ENCODE data around the gene AMER1. TPM values are rescaled to one million over a fixed set of nuclear protein-coding genes. Genes with fewer than 3 reads are reported as not detected.

The AMER1 gene
- total RNA-seq, 2 experiments from 2014 or later, result 7.0 to 7.4 TPM

- Histone ChIP-seq H3K4me3 (ENCODE audit: low read depth, low read length, poor library complexity, severe bottlenecking) (no peak overlapping the region), H3K9me3 (ENCODE audit: low read length) (no peaks in the 10 kb centered on the region), H3K36me3 (ENCODE audit: insufficient read depth, low read length) (no peaks in the 10 kb centered on the region; the same call in 1 of the 2 replicates), H3K4me2 (ENCODE audit: low read length) (no peak overlapping the region), H3K4me1 (ENCODE audit: insufficient read depth, low read length, poor library complexity, severe bottlenecking) (no peaks in the 10 kb centered on the region), H3K79me2 (ENCODE audit: insufficient read depth, low read depth, low read length) (no peaks in the 10 kb centered on the region), H2AFZ (ENCODE audit: low read length) (no peak overlapping the region), H3K27ac (ENCODE audit: low read depth, low read length, poor library complexity, severe bottlenecking) (no peak overlapping the region), H3K9me2 (ENCODE audit: insufficient read depth, low read length) (no peaks in the 10 kb centered on the region), H4K20me1 (ENCODE audit: insufficient read depth, low read length) (no peaks in the 10 kb centered on the region)
- ChIA-PET CTCF (ENCODE audit: unreplicated experiment) (no interaction called here), POLR2A (no interaction called here)
- intact Hi-C loops (cut with micrococcal nuclease; ENCODE audit: unreplicated experiment), result no loop called here
- TF ChIP-seq EZH2phosphoT487 (IDR thresholded peaks at IDR 0.05; ENCODE audit: borderline replicate concordance, low read depth, low read length), result no peak
- TF ChIP-seq, protein P1, sequence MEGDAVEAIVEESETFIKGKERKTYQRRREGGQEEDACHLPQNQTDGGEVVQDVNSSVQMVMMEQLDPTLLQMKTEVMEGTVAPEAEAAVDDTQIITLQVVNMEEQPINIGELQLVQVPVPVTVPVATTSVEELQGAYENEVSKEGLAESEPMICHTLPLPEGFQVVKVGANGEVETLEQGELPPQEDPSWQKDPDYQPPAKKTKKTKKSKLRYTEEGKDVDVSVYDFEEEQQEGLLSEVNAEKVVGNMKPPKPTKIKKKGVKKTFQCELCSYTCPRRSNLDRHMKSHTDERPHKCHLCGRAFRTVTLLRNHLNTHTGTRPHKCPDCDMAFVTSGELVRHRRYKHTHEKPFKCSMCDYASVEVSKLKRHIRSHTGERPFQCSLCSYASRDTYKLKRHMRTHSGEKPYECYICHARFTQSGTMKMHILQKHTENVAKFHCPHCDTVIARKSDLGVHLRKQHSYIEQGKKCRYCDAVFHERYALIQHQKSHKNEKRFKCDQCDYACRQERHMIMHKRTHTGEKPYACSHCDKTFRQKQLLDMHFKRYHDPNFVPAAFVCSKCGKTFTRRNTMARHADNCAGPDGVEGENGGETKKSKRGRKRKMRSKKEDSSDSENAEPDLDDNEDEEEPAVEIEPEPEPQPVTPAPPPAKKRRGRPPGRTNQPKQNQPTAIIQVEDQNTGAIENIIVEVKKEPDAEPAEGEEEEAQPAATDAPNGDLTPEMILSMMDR (conservative IDR thresholded peaks at IDR 0.05; ENCODE audit: low read length), result no peak
- BruUV-seq (replicated peaks), result no TSS peak
- DNase-seq (ENCODE audit: low spot score), result no peak
Observed at GRCh38 chrX:64186974-64187761, 18.3 kb downstream of the AMER1 start.

DNA sequence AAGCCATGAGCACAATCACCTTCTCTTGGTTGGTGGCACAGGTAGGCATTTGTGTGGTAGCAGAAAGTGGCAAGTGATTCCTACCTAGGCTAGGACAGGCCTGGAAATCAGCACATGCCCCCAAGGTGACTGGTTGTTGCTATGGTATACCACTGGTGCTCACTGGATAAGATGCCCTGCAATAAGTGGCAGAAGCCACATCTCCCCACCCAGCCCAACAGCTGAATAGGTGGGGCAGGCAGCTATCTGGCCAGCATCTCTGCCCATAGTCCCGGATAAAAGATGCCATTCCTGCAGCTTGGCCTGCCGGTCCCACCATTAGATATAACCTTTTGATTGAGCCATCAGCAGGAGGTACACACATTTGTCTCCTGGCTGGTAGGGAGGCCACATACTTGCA, 21.1 kb downstream of the AMER1 start:
- Histone ChIP-seq H3K9me2 (ENCODE audit: insufficient read depth, low read length) (no peaks in the 10 kb centered on the region), H4K20me1 (ENCODE audit: insufficient read depth, low read length) (no peaks in the 10 kb centered on the region), H3K4me3 (ENCODE audit: low read depth, low read length, poor library complexity, severe bottlenecking) (no peak overlapping the region), H3K4me1 (ENCODE audit: insufficient read depth, low read length, poor library complexity, severe bottlenecking) (no peaks in the 10 kb centered on the region), H2AFZ (ENCODE audit: low read length) (no peak overlapping the region), H3K79me2 (ENCODE audit: insufficient read depth, low read depth, low read length) (no peaks in the 10 kb centered on the region), H3K9me3 (ENCODE audit: low read length) (no peaks in the 10 kb centered on the region), H3K36me3 (ENCODE audit: insufficient read depth, low read length) (no peaks in the 10 kb centered on the region), H3K4me2 (ENCODE audit: low read length) (no peak overlapping the region), H3K27ac (ENCODE audit: low read depth, low read length, poor library complexity, severe bottlenecking) (no peak overlapping the region)
- POLR2A ChIA-PET, result no interaction called here
- intact Hi-C loops (cut with micrococcal nuclease; ENCODE audit: unreplicated experiment), result no loop called here
- CTCF ChIA-PET (ENCODE audit: unreplicated experiment), result no interaction called here
- DNase-seq (ENCODE audit: low spot score), result no peak
- TF ChIP-seq, protein P1 (conservative IDR thresholded peaks at IDR 0.05; ENCODE audit: low read length), result no peak
- no peak for TF ChIP-seq EZH2phosphoT487 (IDR thresholded peaks at IDR 0.05; ENCODE audit: borderline replicate concordance, low read depth, low read length)
- no TSS peak for BruUV-seq (replicated peaks)

GRCh38 chrX:64182208-64182607, 23.3 kb downstream of the AMER1 start:
- BruUV-seq (replicated peaks), result no TSS peak

More at GRCh38 chrX:64182208-64182607, 23.3 kb downstream of the AMER1 start:
- Histone ChIP-seq H3K27ac (ENCODE audit: low read depth, low read length, poor library complexity, severe bottlenecking) (no peak overlapping the region), H2AFZ (ENCODE audit: low read length) (no peak overlapping the region), H3K79me2 (ENCODE audit: insufficient read depth, low read depth, low read length) (no peaks in the 10 kb centered on the region), H4K20me1 (ENCODE audit: insufficient read depth, low read length) (no peaks in the 10 kb centered on the region), H3K4me1 (ENCODE audit: insufficient read depth, low read length, poor library complexity, severe bottlenecking) (no peaks in the 10 kb centered on the region), H3K9me3 (ENCODE audit: low read length) (no peaks in the 10 kb centered on the region), H3K9me2 (ENCODE audit: insufficient read depth, low read length) (no peaks in the 10 kb centered on the region), H3K4me2 (ENCODE audit: low read length) (no peak overlapping the region), H3K4me3 (ENCODE audit: low read depth, low read length, poor library complexity, severe bottlenecking) (no peak overlapping the region), H3K36me3 (ENCODE audit: insufficient read depth, low read length) (no peaks in the 10 kb centered on the region)
- POLR2A ChIA-PET, result no interaction called here
- DNase-seq (ENCODE audit: low spot score), result no peak
- TF ChIP-seq EZH2phosphoT487 (IDR thresholded peaks at IDR 0.05; ENCODE audit: borderline replicate concordance, low read depth, low read length), result no peak
- TF ChIP-seq, protein P1 (conservative IDR thresholded peaks at IDR 0.05; ENCODE audit: low read length), result no peak
- CTCF ChIA-PET (ENCODE audit: unreplicated experiment), result no interaction called here
- intact Hi-C loops (cut with micrococcal nuclease; ENCODE audit: unreplicated experiment), result no loop called here
